HepG2 (cell line): ENCODE data around the gene NPBWR2. TPM values are rescaled to one million over a fixed set of nuclear protein-coding genes. Genes with fewer than 3 reads are reported as not detected.

Experiments used
- ATAC-seq: fragments of 200-7000 bp; cut with Tn5 transposase; 3 replicates; pipeline ENCODE4 v1.9.1; 2020; ENCODE audit warnings: mild to moderate bottlenecking, moderate library complexity
- BruUV-seq: library from RNA; stranded (reverse); fragments of 400-500 nt; replicated peaks from 2 replicates; lab custom pipeline; 2021; lab: Mats Ljungman, UMichigan
- CTCF ChIA-PET: fragments of 300-600 bp; formaldehyde crosslinking; extraction: SDS; loops from one replicate; lab custom pipeline; 2021; ENCODE audit warnings: low total read pairs, inconsistent platforms, low intra/inter-chr PET ratio; lab: Yijun Ruan, JAX
- POLR2A ChIA-PET: fragments of 350-600 bp; sonication (Branson Sonifier 250); formaldehyde crosslinking; loops from one replicate; lab custom pipeline; 2020; ENCODE audit warnings: antibody characterized with exemption, inconsistent platforms; lab: Yijun Ruan, JAX
- DNase-seq: peaks from one replicate; pipeline ENCODE4 v3.0.0-alpha.2; 2015; ENCODE audit warnings: low spot score
- FAIRE-seq: peaks from 3 replicates; lab custom pipeline; 2011; peaks lifted over from hg19 to GRCh38; lab: Jason Lieb, UNC
- H2AFZ ChIP-seq: one replicate; pipeline ENCODE4 v1.6.1; 2011; ENCODE audit warnings: low read length, inconsistent platforms
- H3K27ac ChIP-seq: fragments of 300-600 bp; 3 replicates; pipeline ENCODE4 v1.8.0; 2011; ENCODE audit warnings: mixed run types, mild to moderate bottlenecking, mixed read lengths, low read length, inconsistent platforms; ENCODE audit not compliant: insufficient read depth; ENCODE audit errors: extremely low read length
- H3K27me3 ChIP-seq, 2 experiments: fragments of 200-600 bp in 1 of 2; 2 replicates in 1 of 2; 3 replicates in 1 of 2; pipeline versions ENCODE4 v1.6.0 to v1.8.0; 2011; ENCODE audit warnings: low read length in 2 of 2, mild to moderate bottlenecking in 2 of 2, moderate library complexity in 2 of 2, inconsistent platforms in 1 of 2; ENCODE audit not compliant: insufficient read depth in 2 of 2, control insufficient read depth in 1 of 2
- H3K36me3 ChIP-seq, 2 experiments: fragments of 200-600 bp in 1 of 2; replicated peaks in 1 of 2; 2 replicates in 1 of 2; 3 replicates in 1 of 2; pipeline versions ENCODE4 v1.5.1 to v1.8.0; 2011; ENCODE audit warnings: low read length in 2 of 2, inconsistent platforms in 1 of 2; ENCODE audit not compliant: insufficient read depth in 2 of 2, control insufficient read depth in 1 of 2
- H3K4me1 ChIP-seq: 2 replicates; pipeline ENCODE4 v1.5.1; 2012; ENCODE audit warnings: low read length, inconsistent platforms; ENCODE audit not compliant: insufficient read depth
- H3K4me2 ChIP-seq: 2 replicates; pipeline ENCODE4 v1.6.0; 2011; ENCODE audit warnings: low read depth, low read length, inconsistent platforms
- H3K4me3 ChIP-seq, 3 experiments: fragments of 200-600 bp in 1 of 3; sonication (generic), shearing (Covaris generic) in 1 of 3; replicated peaks in 1 of 3; 2 replicates each; pipeline ENCODE4 v1.5.1; 2011 to 2016; ENCODE audit warnings: low read length in 3 of 3, inconsistent platforms in 2 of 3, low read depth in 2 of 3, mild to moderate bottlenecking in 2 of 3, control low read depth in 1 of 3, mixed read lengths in 1 of 3; ENCODE audit not compliant: insufficient read depth in 1 of 3
- H3K79me2 ChIP-seq: one replicate; pipeline ENCODE4 v1.6.1; 2011; ENCODE audit warnings: low read length, inconsistent platforms; ENCODE audit not compliant: insufficient read depth
- H3K9ac ChIP-seq: 2 replicates; pipeline ENCODE4 v1.6.0; 2011; ENCODE audit warnings: mild to moderate bottlenecking, low read depth, low read length, inconsistent platforms; ENCODE audit not compliant: insufficient read depth
- H3K9me3 ChIP-seq: 2 replicates; pipeline ENCODE4 v1.5.1; 2012; ENCODE audit warnings: mild to moderate bottlenecking, low read length
- H4K20me1 ChIP-seq: 2 replicates; pipeline ENCODE4 v1.6.0; 2011; ENCODE audit warnings: inconsistent platforms, mild to moderate bottlenecking, low read length, moderate library complexity; ENCODE audit not compliant: insufficient read depth
- KDM5B ChIP-seq: sonication (generic); formaldehyde crosslinking; IDR thresholded peaks from 2 replicates; pipeline ENCODE4 v1.4.0; 2020; ENCODE audit warnings: missing genetic modification reagents, mild to moderate bottlenecking, borderline replicate concordance
- WGBS: methylation state at CpG from one replicate; pipeline ENCODE4 v1.1.6; 2017; ENCODE audit warnings: low lambda C conversion rate; 5-methylcytosine and 5-hydroxymethylcytosine counted together
- in situ Hi-C: cut with HindIII; loops from 2 replicates; pipeline ENCODE4 v1.10.0; 2017; ENCODE audit warnings: low pct_unique_long_range_greater_than_20kb; ENCODE audit not compliant: extremely low pct_ligation_motif_present
- intact Hi-C: fragments of 100-400 bp; cut with micrococcal nuclease; formaldehyde crosslinking; loops from one replicate; pipeline ENCODE4 v1.10.0; 2022; ENCODE audit not compliant: unreplicated experiment
- polyA plus RNA-seq, 8 experiments: library from polyadenylated mRNA; depleted of rRNA in 3 of 8; stranded (reverse) in 7 of 8; unstranded in 1 of 8; fragments of >200 nt; fragmentation: Illumina TruSeq in 4 of 8; extraction: Trizol in 4 of 8; gene quantifications; 2 replicates each; pipeline versions ENCODE4 v1.2.1 to v1.2.3, GENCODE V29; 2011 to 2016; ENCODE audit warnings: low read depth in 4 of 8, missing spikeins in 1 of 8, mixed read lengths in 1 of 8; ENCODE audit not compliant: insufficient read depth in 1 of 8
- total RNA-seq, 5 experiments: library from RNA; depleted of rRNA; stranded (reverse); fragments of >200 nt; fragmentation: Illumina TruSeq; extraction: Trizol; gene quantifications; 2 replicates each; pipeline ENCODE4 v1.2.3, GENCODE V29; 2016; ENCODE audit warnings: low read depth in 1 of 5
- TF ChIP-seq, protein P1 (sequence below): sonication (generic); formaldehyde crosslinking; IDR thresholded peaks from 2 replicates; pipeline ENCODE4 v1.5.1; 2020; ENCODE audit warnings: mild to moderate bottlenecking, missing genetic modification reagents, moderate library complexity

The NPBWR2 gene
- total and polyA plus RNA-seq, 2 of the 13 experiments (the other 11 are each of a cell fraction or from before 2014, with no cell fraction given): not detected

DNA sequence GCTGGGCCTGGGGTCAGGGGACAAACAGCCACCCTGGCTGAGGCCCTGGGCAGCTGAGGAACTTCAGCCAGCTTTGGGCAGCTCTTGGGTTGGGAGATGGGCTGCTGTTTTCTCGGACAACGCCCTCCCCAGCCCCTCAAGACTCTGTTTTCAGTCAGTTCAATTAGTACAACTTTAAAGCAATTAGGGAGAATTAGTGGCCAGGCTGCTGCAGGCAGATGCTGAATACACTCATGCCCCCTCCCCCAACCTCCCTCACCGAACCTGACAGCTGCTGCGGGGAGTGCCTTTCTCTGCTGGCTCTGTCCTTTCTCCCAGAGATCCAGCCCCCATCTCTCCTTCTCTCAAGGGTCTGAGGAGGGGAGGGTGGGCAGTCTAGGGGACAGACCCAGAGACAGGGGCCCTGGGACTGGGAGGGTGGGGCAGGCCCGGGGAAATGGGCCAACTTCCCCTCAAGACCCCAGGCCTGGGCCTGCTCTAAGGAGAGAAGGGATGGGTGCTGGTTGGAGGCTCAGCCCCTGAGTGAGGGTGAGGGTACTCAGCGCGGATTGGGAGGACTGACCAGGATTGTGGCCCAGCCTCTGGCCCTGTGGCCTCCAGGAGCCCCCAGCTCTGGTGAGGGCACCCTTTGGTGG, 39.1 kb upstream of the NPBWR2 start:
- peaks cover 2 to 20% of the 10 kb centered on the region in 2 experiments; a peak in 3 of 5 replicates for H3K27me3 ChIP-seq
- H2AFZ ChIP-seq: no peak overlapping the region
- TF ChIP-seq, protein P1, sequence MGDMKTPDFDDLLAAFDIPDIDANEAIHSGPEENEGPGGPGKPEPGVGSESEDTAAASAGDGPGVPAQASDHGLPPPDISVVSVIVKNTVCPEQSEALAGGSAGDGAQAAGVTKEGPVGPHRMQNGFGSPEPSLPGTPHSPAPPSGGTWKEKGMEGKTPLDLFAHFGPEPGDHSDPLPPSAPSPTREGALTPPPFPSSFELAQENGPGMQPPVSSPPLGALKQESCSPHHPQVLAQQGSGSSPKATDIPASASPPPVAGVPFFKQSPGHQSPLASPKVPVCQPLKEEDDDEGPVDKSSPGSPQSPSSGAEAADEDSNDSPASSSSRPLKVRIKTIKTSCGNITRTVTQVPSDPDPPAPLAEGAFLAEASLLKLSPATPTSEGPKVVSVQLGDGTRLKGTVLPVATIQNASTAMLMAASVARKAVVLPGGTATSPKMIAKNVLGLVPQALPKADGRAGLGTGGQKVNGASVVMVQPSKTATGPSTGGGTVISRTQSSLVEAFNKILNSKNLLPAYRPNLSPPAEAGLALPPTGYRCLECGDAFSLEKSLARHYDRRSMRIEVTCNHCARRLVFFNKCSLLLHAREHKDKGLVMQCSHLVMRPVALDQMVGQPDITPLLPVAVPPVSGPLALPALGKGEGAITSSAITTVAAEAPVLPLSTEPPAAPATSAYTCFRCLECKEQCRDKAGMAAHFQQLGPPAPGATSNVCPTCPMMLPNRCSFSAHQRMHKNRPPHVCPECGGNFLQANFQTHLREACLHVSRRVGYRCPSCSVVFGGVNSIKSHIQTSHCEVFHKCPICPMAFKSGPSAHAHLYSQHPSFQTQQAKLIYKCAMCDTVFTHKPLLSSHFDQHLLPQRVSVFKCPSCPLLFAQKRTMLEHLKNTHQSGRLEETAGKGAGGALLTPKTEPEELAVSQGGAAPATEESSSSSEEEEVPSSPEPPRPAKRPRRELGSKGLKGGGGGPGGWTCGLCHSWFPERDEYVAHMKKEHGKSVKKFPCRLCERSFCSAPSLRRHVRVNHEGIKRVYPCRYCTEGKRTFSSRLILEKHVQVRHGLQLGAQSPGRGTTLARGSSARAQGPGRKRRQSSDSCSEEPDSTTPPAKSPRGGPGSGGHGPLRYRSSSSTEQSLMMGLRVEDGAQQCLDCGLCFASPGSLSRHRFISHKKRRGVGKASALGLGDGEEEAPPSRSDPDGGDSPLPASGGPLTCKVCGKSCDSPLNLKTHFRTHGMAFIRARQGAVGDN (CRISPR knock-in tag): no peak
- TF ChIP-seq KDM5B (CRISPR knock-in tag): no peak
- no peak for FAIRE-seq
- no peaks in the 10 kb centered on the region for H4K20me1 ChIP-seq
- H3K4me2 ChIP-seq: no peak overlapping the region
- H3K9ac ChIP-seq: no peak overlapping the region
- POLR2A ChIA-PET: no interaction called here
- H3K36me3 ChIP-seq: no peaks in the 10 kb centered on the region
- DNase-seq: no peak
- WGBS: 45% methylated on average over 4 of the region's 7 CpGs
- H3K9me3 ChIP-seq: peaks cover 26% of the 10 kb centered on the region
- no peak; the same call in 2 of the 3 replicates for ATAC-seq
- CTCF ChIA-PET: no interaction called here
- no peaks in the 10 kb centered on the region for H3K4me1 ChIP-seq
- in situ Hi-C loops (no loop called here), intact Hi-C loops (no loop called here)
- BruUV-seq: no TSS peak
- H3K4me3 ChIP-seq: no peak overlapping the region
- H3K27ac ChIP-seq: no peak overlapping the region
- no peaks in the 10 kb centered on the region for H3K79me2 ChIP-seq
